NCI-H1092 (cell line): ENCODE results near the gene C17orf58.
"Not testable (repeated sequence)": the region's sequence is repeated elsewhere in the genome, so short reads cannot be mapped to it uniquely, and the experiment has no call there.

Experiments
- DNase-seq: peaks from one replicate; lab custom pipeline; 2025; lab: John Stamatoyannopoulos, UW

Gene C17orf58

GRCh38 chr17:67999291-67999911 lies 3.1 kb upstream of the C17orf58 start:
- no peak for DNase-seq

- DNase-seq: no peak
Measured at GRCh38 chr17:67998466-67998865, 2.2 kb upstream of the C17orf58 start.

- DNase-seq: no peak
Measured at GRCh38 chr17:67995570-67996263, 552 bp downstream of the C17orf58 start.

- no peak for DNase-seq
Measured at GRCh38 chr17:67994817-67995569, 1.3 kb downstream of the C17orf58 start.

- no peak for DNase-seq
Measured at GRCh38 chr17:67993998-67994361, 2.3 kb downstream of the C17orf58 start.

- peak; percentile 70 for DNase-seq
Measured at GRCh38 chr17:67993153-67993997, 2.9 kb downstream of the C17orf58 start.

GRCh38 chr17:67992548-67993152 lies 3.6 kb downstream of the C17orf58 start:
- no peak for DNase-seq

- peak; percentile 51 for DNase-seq
Measured at GRCh38 chr17:67990909-67991308, 5.4 kb downstream of the C17orf58 start.

- no peak for DNase-seq
Measured at GRCh38 chr17:67983383-67983688, 12.9 kb downstream of the C17orf58 start.

- DNase-seq: no peak
Measured at GRCh38 chr17:67982686-67983382, 13.4 kb downstream of the C17orf58 start.

- no peak for DNase-seq
Measured at GRCh38 chr17:67982034-67982640, 14.1 kb downstream of the C17orf58 start.

- DNase-seq: not testable (repeated sequence)
Measured at GRCh38 chr17:67980883-67981282, 15.4 kb downstream of the C17orf58 start.

GRCh38 chr17:67980456-67980855 lies 15.8 kb downstream of the C17orf58 start:
- DNase-seq: no peak

- not testable (repeated sequence) for DNase-seq
Measured at GRCh38 chr17:67976306-67976705, 20.0 kb downstream of the C17orf58 start.

- DNase-seq: no peak
Measured at GRCh38 chr17:67974598-67975066, 21.6 kb downstream of the C17orf58 start.

GRCh38 chr17:67974185-67974584 lies 22.1 kb downstream of the C17orf58 start:
- no peak for DNase-seq

GRCh38 chr17:67970783-67971182 lies 25.5 kb downstream of the C17orf58 start:
- DNase-seq: no peak

- peak; percentile 69 for DNase-seq
Measured at GRCh38 chr17:67963145-67963572, 33.1 kb downstream of the C17orf58 start.

- DNase-seq: not testable (repeated sequence)
Measured at GRCh38 chr17:67962156-67962555, 34.1 kb downstream of the C17orf58 start.

GRCh38 chr17:67960276-67960675 lies 36.0 kb downstream of the C17orf58 start:
- not testable (repeated sequence) for DNase-seq

GRCh38 chr17:67959510-67959909 lies 36.8 kb downstream of the C17orf58 start:
- no peak for DNase-seq
